GM21381 (cell line): ENCODE data around the gene PTGES2.
"Not testable (repeated sequence)": the region's sequence is repeated elsewhere in the genome, so short reads cannot be mapped to it uniquely, and the experiment has no call there.

Experiments
- ATAC-seq: cut with Tn5 transposase; IDR thresholded peaks from one replicate; pipeline ENCODE4 v1.9.1; 2021; ENCODE audit warnings: mild to moderate bottlenecking, moderate library complexity; ENCODE audit not compliant: unreplicated experiment

Gene PTGES2

DNA sequence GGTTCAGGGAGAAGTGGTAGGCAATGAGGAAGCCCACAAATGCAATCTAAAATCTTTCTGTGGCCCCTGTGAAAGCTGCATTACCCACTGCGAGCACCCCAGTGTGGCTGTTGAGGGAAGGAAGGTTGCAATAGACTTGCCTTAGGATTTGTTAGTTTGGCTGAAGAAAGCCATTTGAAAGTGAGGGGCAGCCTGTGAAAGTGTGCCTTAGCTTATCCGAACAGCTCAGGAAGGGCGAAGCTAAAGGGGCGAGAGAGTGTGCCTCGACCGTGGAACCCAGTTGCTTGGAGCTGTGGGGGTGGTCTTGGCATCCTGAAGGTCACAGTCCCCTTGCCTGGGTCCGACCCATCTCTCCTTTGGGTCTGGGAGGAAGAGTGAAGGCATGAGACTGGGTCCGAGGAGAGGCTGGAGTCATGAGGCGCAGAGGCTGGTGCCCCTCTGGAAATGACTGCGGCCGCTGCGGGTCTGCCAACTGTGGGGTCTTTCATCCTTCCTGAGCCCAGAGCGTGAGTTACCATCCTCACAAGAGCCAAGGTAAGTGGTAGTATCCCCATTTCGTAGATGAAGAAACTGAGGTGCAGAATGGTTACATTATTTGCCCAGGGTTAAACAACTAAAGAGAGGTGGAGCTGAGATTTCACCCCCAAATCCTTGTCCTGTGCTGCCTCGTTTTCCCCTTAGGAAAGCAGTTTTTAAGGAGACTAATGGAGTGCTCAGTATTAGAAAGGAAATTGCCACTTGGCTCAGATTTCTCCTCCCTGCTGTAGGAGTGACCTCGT lies 35.1 kb downstream of the PTGES2 start:
- no peak for ATAC-seq

DNA sequence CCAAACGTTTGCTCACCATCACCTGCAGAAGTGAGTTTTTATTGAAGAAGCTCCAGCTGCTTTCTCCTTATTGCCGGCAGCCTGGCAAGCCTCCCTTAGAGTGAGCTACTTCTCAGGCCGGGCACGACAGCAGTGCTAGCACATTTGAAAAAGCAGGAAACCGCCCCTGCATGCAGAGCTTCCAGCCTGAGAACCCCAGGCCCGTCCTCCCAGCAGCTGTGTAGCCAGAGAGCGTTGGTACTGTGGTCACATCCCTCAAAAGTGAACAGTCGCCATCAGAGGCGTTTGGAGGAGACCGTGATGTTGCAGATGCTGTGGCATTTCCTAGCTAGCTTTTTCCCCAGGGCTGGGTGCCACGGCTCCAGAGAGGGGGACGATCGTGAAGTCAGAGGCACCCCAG lies 36.0 kb downstream of the PTGES2 start:
- ATAC-seq, result no peak

DNA sequence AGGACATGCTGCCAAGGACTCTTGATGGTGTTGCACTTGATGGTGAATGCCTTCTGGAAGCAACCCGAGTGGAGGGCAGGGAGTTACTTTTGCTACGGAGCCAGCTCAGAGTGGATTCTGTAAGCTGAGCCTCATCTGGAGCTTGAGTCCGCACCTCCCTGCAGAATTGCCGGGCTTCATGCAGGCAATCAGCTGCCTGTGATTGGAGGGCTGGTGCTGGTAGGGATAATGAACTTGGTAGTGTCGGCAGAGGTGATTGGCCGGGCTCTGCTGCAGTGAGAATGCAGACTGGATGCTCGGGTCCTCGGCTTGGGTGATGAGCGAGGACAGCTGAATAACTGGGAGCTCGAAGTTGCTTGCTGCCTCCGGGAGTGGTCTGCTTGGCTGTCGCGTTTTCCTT lies 36.4 kb downstream of the PTGES2 start:
- ATAC-seq, result no peak

DNA sequence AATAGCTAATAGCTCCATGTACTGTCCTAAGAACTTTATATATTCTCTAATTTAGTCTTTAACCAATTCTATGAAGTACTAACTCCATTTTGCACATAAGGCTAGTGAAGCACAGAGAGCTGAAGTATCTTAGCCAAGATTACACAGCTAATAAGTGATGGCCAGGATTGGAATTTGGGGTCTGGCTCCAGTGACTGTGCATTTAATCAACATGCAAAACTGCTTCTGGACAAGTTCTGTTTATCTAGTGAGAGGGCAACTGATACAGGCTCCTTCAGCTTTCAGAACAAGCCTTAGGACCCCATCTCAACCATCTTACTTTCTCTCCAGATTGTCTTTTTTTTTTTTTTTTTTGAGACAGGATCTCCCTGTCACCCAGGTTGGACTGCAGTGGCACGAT lies 38.2 kb downstream of the PTGES2 start:
- ATAC-seq, result no peak

DNA sequence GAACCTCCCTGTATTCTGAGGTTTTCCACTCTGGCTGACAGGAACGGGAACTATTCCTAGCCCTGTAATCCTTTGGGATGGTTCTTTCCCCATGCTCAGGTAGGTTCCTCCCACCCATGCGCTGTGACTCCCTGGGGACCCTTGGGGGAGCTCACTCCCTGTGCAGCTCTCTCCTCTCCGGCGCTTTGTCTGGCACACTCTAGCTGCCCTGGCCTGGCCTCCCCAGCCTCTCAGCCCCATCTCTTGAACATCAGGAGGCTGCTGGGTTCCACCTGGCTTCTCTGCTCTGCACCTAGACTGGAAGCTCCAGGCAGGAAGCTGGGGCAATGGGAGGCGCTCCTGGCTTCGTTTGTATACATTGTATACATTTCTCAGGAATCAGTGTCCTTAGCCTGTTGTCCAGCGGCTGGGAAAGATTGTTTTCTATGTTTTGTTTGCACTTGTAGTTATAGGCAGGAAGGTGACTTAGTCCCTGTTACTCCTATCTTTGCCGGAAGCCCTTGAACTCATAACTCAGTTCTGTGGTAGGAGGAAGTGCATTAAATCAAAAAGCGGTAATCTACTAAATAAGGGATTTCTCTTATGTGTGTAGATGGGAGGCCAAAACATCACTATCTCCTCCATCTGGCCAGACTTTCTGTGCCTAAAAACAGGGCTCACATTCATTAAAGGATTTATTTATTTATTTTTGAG lies 39.1 kb downstream of the PTGES2 start:
- ATAC-seq, result no peak

DNA sequence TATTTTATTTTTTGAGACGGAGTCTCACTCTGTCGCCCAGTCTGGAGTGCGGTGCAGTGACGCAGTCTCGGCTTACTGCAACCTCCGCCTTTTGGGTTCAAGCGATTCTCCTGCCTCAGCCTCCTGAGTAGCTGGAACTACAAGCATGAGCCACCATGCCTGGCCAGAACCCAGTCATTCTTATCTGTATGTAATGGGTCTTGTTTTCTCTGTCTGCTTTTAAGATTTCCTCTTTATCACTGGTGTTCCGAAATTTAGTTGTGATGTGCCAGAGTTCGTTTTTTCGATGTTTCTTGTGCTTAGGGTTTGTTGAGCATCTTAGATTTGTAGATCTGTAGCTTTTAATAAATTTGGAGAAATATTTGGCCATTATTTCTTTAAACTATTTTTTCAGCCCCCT lies 40.3 kb downstream of the PTGES2 start:
- ATAC-seq, result no peak

DNA sequence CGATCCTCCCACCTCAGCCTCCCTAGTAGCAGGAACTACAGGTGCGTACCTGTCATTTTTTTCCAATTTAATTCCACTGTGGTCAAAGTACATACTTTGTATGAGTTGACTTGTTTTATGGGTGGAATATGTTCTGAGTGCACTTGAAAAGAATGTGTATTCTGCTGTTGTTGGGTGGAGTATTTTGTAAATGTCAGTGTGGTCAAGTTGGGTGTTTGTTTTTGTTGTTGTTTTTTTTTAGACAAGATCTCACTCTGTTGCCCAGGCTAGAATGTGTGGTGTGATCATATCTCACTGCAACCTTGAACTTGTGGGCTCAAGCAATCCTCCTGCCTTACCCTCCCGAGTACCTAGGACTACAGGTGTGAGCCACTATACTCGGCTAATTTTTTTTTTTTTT lies 41.6 kb downstream of the PTGES2 start:
- ATAC-seq, result no peak

DNA sequence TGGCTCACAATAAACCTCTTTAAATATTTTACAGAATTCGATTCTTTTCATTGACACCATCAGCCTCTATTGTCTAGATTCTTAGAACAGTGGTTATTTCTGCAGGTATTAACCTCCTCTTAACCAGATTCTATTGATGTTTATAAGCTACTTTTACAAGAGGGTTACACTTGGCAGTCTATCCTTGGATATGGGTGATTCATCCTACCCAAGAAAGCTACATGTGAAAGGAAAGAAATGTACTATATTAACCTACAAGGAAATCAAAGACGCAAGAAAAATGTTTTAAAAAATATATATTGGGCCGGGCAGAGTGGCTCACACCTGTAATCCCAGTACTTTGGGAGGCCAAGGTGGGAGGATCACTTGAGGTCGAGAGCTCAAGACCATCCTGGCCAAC lies 42.8 kb downstream of the PTGES2 start:
- no peak for ATAC-seq

DNA sequence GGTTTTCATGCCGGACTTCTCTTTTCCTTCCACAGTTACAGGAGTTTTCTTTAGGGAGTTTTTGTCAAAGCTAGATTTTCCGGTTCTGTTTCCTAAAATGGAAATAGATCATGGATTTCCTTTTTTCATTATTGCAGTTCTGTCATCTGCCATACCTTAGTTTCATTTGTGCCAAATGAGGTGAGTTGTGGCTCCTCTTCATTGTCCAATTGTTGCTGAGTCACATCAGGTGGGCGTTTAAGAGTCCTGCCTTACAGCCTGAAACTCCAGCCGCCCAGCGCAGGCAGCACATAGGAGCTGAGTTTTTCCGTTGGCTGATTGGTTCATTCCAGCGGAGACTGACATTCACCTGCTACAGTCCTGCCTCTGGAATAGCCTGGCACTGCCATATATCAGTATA lies 45.4 kb downstream of the PTGES2 start:
- no peak for ATAC-seq

DNA sequence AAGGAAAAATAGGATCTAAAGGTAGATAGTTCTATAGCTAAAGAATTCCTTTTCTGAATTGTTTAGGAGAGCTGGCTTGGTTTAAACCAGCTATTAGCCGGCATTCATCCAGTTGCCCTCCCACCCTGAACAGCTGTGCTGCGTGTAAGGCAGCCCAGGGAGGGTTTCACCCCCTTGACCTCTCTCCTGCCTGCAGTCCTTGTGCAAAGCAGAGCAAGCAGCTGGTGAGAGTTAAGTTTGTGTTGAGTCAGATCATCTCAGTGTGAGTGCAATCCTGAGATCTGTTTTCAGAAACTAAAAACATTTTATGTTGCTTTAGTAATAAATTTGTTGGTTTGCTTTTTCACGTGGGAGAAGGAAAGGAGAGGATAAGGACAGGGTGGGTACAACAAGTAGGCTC lies 46.5 kb downstream of the PTGES2 start:
- ATAC-seq, result no peak

DNA sequence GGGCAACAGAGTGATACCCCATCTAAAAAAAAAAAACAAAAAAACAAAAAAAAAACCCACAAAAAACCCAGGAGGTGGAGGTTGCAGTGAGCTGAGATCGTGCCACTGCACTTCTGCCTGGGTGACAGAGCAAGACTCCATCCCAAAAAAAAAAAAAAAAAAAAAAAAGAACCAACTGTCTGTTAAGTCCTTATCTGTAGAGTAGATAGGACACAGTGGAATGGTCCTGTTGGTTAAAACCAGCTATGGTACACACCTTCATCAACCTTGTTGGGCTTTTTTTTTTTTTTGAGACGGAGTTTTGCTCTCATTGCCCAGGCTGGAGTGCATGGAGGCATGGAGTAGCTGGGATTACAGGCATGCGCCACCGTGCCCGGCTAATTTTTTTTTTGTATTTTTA lies 47.3 kb downstream of the PTGES2 start:
- no peak for ATAC-seq

DNA sequence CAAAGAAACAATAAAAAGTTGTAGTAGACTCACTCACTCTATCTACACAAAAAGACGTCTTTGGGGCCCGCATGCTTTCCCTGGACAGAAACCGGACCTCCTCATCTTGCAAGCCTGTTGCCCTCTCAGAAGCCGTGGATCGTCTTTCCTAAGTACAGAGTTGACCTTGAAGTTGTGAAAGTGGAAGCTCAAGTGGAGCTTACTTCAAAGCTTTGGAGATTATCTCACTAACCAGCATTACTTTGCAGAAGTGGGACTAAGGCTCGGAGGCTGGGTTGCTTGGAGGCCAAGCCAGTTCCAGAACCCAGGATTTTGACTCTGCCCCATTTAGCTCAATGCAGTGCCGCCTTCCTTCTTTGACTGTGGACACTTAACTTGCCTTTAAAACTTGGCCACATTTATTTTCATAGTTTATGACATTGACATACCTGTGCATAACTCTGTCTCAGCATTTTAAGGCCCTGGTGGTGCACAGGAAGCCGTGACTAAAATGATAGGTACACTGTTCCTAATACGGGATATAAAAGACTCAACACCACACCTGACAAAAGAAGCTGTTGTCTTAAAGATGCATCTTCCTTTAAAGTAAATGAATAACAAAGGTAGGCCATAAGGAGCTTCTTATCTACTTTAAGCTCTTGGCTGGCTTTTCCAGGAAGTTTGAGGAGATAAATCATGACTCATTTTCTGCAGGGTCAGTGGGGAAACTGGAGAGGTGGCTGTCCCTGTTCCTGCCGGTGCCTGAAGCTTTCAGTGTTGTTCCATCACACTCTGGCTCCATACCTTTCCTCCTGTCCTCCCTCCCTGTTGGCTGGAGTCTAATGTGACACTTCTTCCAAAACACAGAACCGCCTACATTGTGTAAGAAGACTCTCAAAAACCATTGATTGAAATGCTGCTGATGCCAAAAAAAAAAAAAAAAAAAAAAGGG lies 48.8 kb downstream of the PTGES2 start:
- ATAC-seq, result no peak

DNA sequence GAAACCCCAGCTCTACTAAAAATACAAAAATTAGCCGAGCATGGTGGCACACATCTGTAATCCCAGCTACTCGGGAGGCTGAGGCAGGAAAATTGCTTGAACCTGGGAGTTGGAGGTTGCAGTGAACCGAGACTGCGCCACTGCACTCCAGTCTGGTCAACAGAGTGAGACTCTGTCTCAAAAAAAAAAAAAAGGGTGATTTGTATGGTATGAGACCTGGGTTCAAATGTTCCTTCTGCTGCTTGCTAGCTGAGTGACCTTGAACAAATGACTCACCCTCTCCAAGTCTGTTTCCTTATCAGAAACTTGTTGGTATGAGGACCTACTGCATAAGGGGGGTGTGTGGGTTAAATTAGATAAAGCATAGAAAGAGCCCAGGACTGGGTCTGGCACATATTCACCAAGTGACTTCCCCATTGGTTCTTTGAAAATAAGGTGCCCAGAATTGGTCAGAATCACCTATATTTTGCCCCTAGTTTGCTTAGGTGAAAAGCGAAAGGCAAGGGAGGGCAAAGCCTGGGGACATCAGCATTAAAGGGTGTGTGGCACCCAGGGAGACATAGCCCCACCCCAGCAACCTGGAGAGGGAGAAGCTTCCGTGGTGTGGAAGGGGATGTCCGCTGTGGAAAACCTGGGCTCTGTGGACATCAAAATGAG lies 49.6 kb downstream of the PTGES2 start:
- ATAC-seq, result no peak

DNA sequence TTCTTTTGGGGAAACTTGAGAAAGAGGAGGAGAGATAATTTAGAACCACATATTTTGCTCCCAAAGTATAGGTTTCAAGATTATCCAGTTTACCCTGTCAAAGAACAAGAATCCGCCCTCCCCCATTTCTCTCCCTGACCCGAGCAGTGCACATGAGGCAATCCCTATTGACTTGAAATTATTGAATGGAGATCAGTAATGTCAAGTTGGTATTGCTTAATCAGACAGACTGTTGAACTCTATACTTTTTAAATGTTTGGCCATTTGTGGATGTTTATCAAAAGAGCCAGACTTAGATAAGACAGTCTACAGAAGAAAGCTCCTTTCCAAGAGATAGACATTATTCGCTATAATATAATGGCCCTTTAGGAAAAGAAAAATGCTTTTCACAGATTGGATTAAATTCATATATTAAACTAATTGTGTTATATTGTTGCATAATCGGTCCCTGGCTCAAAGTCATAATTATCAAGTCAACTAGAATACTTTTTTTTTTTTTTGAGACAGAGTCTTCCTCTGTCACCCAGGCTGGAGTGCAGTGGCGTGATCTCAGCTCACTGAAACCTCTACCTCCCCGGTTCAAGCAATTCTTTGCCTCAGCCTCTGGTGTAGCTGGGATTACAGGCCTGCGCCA lies 54.2 kb downstream of the PTGES2 start:
- no peak for ATAC-seq

DNA sequence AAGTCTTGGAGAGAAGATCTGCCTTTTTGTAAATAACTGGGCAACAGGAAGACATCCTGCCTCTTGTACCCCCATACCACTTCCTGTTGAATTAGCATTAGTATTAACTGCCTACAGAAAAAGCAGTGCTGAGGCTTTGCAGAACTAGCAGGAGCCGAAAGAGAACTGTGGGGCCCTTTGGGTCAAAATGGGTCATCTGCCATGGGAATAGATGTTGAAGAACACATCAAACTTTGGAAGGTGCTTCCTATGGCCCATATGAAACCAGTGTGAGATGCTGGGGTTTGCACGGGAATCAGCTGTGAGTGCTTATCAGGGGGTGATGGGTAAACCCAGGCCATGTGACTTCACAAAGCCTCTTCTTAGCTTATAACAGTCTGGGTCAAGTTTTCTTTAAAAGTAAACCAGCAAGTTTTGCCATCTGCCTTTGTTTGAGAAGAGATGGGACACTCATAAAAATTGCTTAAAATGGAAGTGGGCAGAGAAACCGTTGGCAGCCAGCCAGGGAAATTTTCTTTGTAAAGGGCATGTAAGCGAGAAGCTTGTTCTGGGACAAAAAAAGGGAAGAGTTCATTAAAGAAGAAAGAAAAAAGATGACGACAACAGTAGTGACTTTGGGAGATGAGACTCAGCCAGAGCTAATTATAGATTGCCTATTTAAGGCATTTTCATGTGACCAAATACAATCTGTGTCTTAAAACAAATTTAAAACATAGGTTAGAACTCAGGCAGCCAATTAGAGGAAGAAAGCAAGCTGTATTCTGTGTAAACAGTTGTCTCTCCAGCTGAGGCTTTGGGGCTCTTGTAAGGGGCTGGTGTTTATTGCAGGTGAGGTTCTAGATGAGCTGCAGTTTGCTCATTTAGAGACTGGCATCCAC lies 55.1 kb downstream of the PTGES2 start:
- no peak for ATAC-seq

DNA sequence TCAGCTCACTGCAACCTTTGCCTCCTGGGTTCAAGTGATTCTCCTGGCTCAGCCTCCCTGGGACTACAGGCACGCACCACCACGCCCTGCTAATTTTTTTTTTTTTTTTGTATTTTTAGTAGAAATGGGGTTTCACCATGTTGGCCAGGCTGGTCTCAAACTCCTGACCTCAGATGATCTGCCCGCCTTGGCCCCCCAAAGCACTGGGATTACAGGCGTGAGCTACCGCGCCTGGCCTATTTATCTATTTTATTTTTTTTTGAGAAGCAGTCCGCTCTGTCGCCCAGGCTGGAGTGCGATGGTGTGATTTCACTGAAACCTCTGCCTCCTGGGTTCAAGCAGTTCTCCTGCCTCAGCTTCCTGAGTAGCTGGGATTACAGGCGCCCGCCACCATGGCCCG lies 56.1 kb downstream of the PTGES2 start:
- not testable (repeated sequence) for ATAC-seq

DNA sequence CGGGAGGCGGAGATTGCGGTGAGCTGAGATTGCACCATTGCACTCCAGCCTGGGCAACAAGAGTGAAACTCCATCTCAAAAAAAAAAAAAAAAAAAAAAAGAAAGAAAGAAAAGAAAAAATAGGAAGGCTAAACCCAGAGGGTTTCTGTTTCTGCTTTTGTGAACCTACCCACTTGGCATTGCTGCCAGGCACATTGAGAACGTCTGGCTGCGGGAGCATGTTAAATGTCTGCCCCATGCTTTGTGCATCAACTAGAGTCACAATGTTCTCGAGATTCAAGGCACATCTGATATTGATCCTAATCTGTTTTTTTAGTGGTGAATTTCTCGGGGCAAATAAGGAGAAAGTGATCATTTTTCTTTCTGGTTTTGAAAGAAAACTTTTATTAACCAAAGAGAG lies 56.7 kb downstream of the PTGES2 start:
- no peak for ATAC-seq
